A673 (cell line): ENCODE measurements around the gene ZNHIT6. TPM values are rescaled to one million over a fixed set of nuclear protein-coding genes. Genes with fewer than 3 reads are reported as not detected.

Experiments used
- BruUV-seq: library from RNA; stranded (reverse); fragments of 400-500 nt; replicated peaks from 2 replicates; lab custom pipeline; 2021; lab: Mats Ljungman, UMichigan
- CTCF ChIA-PET: fragments of 300-600 bp; sonication (Branson Sonifier 250); formaldehyde crosslinking; loops from one replicate; lab custom pipeline; 2022; ENCODE audit warnings: antibody characterized with exemption; lab: Charles Lee
- POLR2A ChIA-PET: fragments of 300-600 bp; sonication (Branson Sonifier 250); formaldehyde crosslinking; loops from one replicate; lab custom pipeline; 2022; ENCODE audit warnings: antibody characterized with exemption; ENCODE audit not compliant: low non-redundant PET; lab: Charles Lee
- DNase-seq: peaks from one replicate; pipeline ENCODE4 v3.0.0-alpha.2; 2015; ENCODE audit warnings: low spot score
- H3K27ac ChIP-seq: fragments of 200-600 bp; sonication (generic); 2 replicates; pipeline ENCODE4 v1.5.1; 2016; ENCODE audit warnings: mixed run types, low read depth, mild to moderate bottlenecking, mixed read lengths, antibody characterized with exemption, low read length; ENCODE audit not compliant: poor library complexity, severe bottlenecking
- H3K27me3 ChIP-seq: fragments of 200-600 bp; sonication (generic); replicated peaks from 2 replicates; pipeline ENCODE4 v1.6.1; 2017; ENCODE audit warnings: mixed run types, low read depth, mild to moderate bottlenecking, mixed read lengths, antibody characterized with exemption, low read length; ENCODE audit not compliant: insufficient read depth, poor library complexity
- H3K36me3 ChIP-seq: fragments of 200-600 bp; sonication (generic); 2 replicates; pipeline ENCODE4 v1.6.1; 2016; ENCODE audit warnings: mixed run types, mild to moderate bottlenecking, mixed read lengths, antibody characterized with exemption, low read length; ENCODE audit not compliant: insufficient read depth, poor library complexity, severe bottlenecking
- H3K4me1 ChIP-seq: fragments of 200-600 bp; sonication (generic); 2 replicates; pipeline ENCODE4 v1.6.1; 2017; ENCODE audit warnings: mixed run types, mild to moderate bottlenecking, mixed read lengths, antibody characterized with exemption, low read length; ENCODE audit not compliant: insufficient read depth, poor library complexity, severe bottlenecking
- H3K4me3 ChIP-seq: fragments of 200-600 bp; sonication (generic); 2 replicates; pipeline ENCODE4 v1.5.1; 2016; ENCODE audit warnings: low read depth, mixed run types, mild to moderate bottlenecking, mixed read lengths, low read length; ENCODE audit not compliant: poor library complexity, severe bottlenecking
- H3K9me3 ChIP-seq: fragments of 200-600 bp; sonication (generic); 2 replicates; pipeline ENCODE4 v1.6.1; 2016; ENCODE audit warnings: mixed run types, low read depth, mild to moderate bottlenecking, mixed read lengths, antibody characterized with exemption, low read length; ENCODE audit not compliant: poor library complexity, severe bottlenecking
- EZH2 ChIP-seq: fragments of 200-600 bp; sonication (generic); IDR thresholded peaks from 2 replicates; pipeline ENCODE4 v1.6.1; 2017; ENCODE audit warnings: borderline replicate concordance, low read depth, mild to moderate bottlenecking, mixed read lengths, antibody characterized with exemption, low read length; ENCODE audit not compliant: poor library complexity, severe bottlenecking
- intact Hi-C: fragments of 100-400 bp; cut with micrococcal nuclease; formaldehyde crosslinking; loops from one replicate; pipeline ENCODE4 v1.10.0; 2022; ENCODE audit not compliant: unreplicated experiment
- total RNA-seq: library from RNA; stranded (reverse); gene quantifications from 2 replicates; pipeline ENCODE4 v1.2.3, GENCODE V29; 2021
- TF ChIP-seq, protein P1 (sequence below): fragments of 300-800, 200-600 bp; sonication (generic); conservative IDR thresholded peaks from 2 replicates; pipeline ENCODE4 v1.5.1; 2017; ENCODE audit warnings: low read depth, mild to moderate bottlenecking, antibody characterized with exemption, low read length, moderate library complexity, mixed read lengths

ZNHIT6 gene
- total RNA-seq, 1 experiment from 2014 or later: 37.6 TPM

DNA sequence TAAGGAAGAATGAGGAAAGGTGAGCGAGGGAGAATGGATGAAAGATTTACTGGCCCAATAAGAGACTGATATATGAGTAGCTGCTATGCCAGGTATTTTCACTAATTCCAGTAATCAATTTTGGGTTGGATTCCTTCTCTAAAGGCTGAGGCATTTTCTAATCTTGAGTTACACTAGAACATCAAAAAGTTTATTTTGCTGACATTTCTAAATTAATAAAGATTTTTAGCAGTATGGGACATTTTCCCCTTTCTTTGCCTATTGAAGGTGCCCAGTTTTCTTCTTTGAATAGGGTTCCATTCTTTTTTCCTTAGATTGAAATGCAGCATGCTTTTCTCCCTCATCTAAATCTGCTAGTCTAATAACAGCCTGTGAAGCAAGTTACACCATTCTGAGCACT, 52.9 kb downstream of the ZNHIT6 start:
- no peak for DNase-seq
- H3K27ac ChIP-seq: no peak overlapping the region
- no peaks in the 10 kb centered on the region for H3K9me3 ChIP-seq
- H3K36me3 ChIP-seq: no peaks in the 10 kb centered on the region
- TF ChIP-seq, protein P1, sequence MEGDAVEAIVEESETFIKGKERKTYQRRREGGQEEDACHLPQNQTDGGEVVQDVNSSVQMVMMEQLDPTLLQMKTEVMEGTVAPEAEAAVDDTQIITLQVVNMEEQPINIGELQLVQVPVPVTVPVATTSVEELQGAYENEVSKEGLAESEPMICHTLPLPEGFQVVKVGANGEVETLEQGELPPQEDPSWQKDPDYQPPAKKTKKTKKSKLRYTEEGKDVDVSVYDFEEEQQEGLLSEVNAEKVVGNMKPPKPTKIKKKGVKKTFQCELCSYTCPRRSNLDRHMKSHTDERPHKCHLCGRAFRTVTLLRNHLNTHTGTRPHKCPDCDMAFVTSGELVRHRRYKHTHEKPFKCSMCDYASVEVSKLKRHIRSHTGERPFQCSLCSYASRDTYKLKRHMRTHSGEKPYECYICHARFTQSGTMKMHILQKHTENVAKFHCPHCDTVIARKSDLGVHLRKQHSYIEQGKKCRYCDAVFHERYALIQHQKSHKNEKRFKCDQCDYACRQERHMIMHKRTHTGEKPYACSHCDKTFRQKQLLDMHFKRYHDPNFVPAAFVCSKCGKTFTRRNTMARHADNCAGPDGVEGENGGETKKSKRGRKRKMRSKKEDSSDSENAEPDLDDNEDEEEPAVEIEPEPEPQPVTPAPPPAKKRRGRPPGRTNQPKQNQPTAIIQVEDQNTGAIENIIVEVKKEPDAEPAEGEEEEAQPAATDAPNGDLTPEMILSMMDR: no peak
- TF ChIP-seq EZH2: no peak
- CTCF ChIA-PET: no interaction called here
- H3K4me1 ChIP-seq: no peaks in the 10 kb centered on the region
- H3K4me3 ChIP-seq: no peak overlapping the region
- H3K27me3 ChIP-seq: no peaks in the 10 kb centered on the region
- POLR2A ChIA-PET: no interaction called here
- intact Hi-C loops: no loop called here
- no TSS peak for BruUV-seq

DNA sequence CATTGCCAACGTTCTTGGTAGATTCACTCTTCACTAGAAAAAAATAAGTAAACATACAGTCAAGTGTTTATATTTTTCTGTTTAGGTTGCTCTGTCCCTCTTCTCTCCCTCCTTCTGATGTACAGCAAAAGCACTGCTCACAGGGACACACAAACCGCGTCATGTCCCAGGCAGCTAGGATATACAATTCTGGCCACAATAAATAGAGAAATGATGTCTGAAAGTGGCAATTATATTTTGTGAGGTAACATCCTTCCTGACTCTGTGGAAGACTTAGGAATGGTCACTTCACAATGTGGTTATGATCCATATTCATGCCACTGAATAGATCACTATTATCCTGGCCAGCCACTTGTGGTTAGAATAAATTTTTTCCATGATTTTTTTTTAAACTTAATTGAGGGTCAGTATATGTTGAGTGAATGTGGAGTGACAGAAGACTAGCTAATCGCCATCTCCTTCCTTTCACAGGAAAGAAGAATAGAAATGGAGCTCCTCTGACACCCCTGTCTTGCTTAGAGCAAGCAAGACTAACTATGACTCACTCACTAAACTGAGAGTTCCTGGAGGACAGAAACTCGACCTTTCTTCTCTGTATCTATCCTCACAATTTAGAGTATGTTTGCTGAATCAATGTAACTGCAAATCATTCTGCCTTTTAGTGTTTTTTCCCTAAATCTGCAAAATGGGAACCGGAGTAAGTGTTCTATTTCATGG, 54.0 kb downstream of the ZNHIT6 start:
- intact Hi-C loops: no loop called here
- TF ChIP-seq, protein P1: no peak
- TF ChIP-seq EZH2: no peak
- H3K4me1 ChIP-seq: no peaks in the 10 kb centered on the region
- ChIA-PET CTCF (no interaction called here), POLR2A (no interaction called here)
- H3K4me3 ChIP-seq: no peak overlapping the region
- no peaks in the 10 kb centered on the region for H3K27me3 ChIP-seq
- H3K27ac ChIP-seq: no peak overlapping the region
- H3K36me3 ChIP-seq: peaks cover under 1% of the 10 kb centered on the region
- peaks cover 4% of the 10 kb centered on the region for H3K9me3 ChIP-seq
- no peak for DNase-seq
- BruUV-seq: no TSS peak

DNA sequence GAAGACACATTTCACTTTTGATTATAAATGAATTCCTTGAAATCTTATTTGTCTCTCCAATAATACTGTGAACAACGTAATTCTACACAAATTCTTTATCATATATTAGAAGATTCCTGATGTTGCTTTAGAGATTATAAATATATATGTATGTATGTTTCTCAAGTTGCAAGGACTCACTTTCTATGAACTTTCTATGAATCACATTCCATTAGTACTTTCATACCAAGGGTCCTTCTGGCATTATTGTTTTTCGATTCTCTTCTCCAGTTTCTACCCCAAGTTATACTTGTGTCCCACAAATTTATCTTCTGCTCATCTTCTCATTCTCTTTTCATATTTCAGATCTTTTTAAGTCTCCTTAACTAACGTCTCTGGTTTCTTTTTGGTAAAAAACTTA, 55.9 kb downstream of the ZNHIT6 start:
- BruUV-seq: no TSS peak
- Histone ChIP-seq H3K9me3 (peaks cover 13% of the 10 kb centered on the region), H3K27ac (no peak overlapping the region), H3K27me3 (no peaks in the 10 kb centered on the region), H3K4me3 (no peak overlapping the region), H3K4me1 (no peaks in the 10 kb centered on the region), H3K36me3 (peaks cover 5% of the 10 kb centered on the region)
- ChIA-PET POLR2A (no interaction called here), CTCF (no interaction called here)
- no peak for TF ChIP-seq EZH2
- TF ChIP-seq, protein P1: no peak
- DNase-seq: no peak
- intact Hi-C loops: no loop called here
